Activated naive CD8-positive, alpha-beta T cell treated with anti-CD3 and anti-CD28 coated beads, Interleukin-2, amount 10 ng/mL, durations not matched to agents 7 days and 5 days (primary cell): ENCODE measurements around the gene NUP214. TPM values are rescaled to one million over a fixed set of nuclear protein-coding genes. Genes with fewer than 3 reads are reported as not detected.
"Not testable (repeated sequence)": the region's sequence is repeated elsewhere in the genome, so short reads cannot be mapped to it uniquely, and the experiment has no call there.

ENCODE experiments used
- ATAC-seq: fragments of 150-1000 bp; cut with Tn5 transposase; one replicate; pipeline ENCODE4 v1.10.0; 2021; ENCODE audit warnings: low read depth, moderate library complexity
- POLR2A ChIA-PET: fragments of 350-600 bp; sonication (Branson Sonifier 250); formaldehyde crosslinking; loops from one replicate; lab custom pipeline; 2021; ENCODE audit warnings: antibody characterized with exemption; lab: Charles Lee
- DNase-seq: peaks from one replicate; pipeline ENCODE4 v3.0.0; 2021
- H3K27ac Mint-ChIP-seq: one replicate; pipeline ENCODE4 v1.8.0; 2022; ENCODE audit warnings: mild to moderate bottlenecking, mixed read lengths
- H3K27me3 Mint-ChIP-seq: one replicate; pipeline ENCODE4 v1.8.0; 2022; ENCODE audit warnings: mild to moderate bottlenecking, moderate library complexity, mixed read lengths
- H3K36me3 Mint-ChIP-seq: one replicate; pipeline ENCODE4 v1.8.0; 2021; ENCODE audit warnings: mild to moderate bottlenecking, mixed read lengths
- H3K4me1 Mint-ChIP-seq: one replicate; pipeline ENCODE4 v1.8.0; 2021; ENCODE audit warnings: mixed read lengths
- H3K4me3 Mint-ChIP-seq: one replicate; pipeline ENCODE4 v1.8.0; 2022; ENCODE audit warnings: mild to moderate bottlenecking, moderate library complexity, mixed read lengths
- H3K9me3 Mint-ChIP-seq: one replicate; pipeline ENCODE4 v1.8.0; 2021; ENCODE audit warnings: mixed read lengths
- total RNA-seq, 2 experiments: library from RNA; stranded (reverse); gene quantifications; one replicate each; pipeline ENCODE4 v1.2.3, GENCODE V29; 2021

Gene NUP214
- total RNA-seq, 2 experiments from 2014 or later: 69.4 to 73.9 TPM

DNA sequence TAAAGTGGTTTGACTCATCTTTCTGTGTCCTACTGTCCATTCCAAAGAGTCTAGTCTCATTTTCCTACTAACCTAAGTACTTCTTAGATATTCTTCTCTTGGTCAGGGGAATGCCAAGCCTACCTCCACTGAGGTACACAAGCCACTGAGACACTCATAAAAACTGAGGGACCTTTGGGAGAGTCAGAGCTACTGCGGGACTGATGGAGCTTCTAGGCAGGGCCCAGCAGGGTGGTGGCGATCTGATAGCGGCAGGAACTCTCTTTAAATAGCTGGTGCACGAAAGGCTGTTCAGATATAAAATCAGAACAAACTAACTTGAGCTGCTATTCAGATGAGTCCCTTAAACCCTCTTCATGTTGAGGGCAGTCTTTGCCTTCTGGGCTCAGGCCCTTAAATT, 14.7 kb downstream of the NUP214 start:
- H3K27ac Mint-ChIP-seq: no peak overlapping the region
- DNase-seq (no peak), ATAC-seq (no peak)
- no peaks in the 10 kb centered on the region for H3K9me3 Mint-ChIP-seq
- no peak overlapping the region for H3K4me3 Mint-ChIP-seq
- H3K27me3 Mint-ChIP-seq: no peaks in the 10 kb centered on the region
- H3K4me1 Mint-ChIP-seq: peaks cover 2% of the 10 kb centered on the region
- peaks cover 18% of the 10 kb centered on the region for H3K36me3 Mint-ChIP-seq
- POLR2A ChIA-PET: no interaction called here

DNA sequence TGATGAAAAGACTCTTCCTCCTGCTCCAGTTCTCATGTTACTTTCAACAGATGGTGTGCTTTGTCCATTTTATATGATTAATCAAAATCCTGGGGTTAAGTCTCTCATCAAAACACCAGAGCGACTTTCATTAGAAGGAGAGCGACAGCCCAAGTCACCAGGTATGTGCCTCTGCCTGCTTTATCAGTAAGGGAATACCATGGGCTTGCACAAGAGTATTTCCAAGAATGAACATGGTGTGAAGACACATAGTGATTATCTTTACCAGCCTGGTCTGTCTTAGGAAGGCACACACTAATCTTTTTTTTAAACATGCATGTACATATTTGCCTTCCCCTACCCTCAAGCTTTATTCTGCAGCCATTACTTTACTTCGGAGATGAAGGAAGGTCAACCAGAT, 15.2 kb downstream of the NUP214 start:
- Mint-ChIP-seq H3K27me3 (no peaks in the 10 kb centered on the region), H3K4me1 (peaks cover 2% of the 10 kb centered on the region), H3K9me3 (no peaks in the 10 kb centered on the region), H3K36me3 (peaks cover 19% of the 10 kb centered on the region), H3K4me3 (no peak overlapping the region), H3K27ac (no peak overlapping the region)
- DNase-seq: no peak
- ATAC-seq: no peak
- POLR2A ChIA-PET: no interaction called here

DNA sequence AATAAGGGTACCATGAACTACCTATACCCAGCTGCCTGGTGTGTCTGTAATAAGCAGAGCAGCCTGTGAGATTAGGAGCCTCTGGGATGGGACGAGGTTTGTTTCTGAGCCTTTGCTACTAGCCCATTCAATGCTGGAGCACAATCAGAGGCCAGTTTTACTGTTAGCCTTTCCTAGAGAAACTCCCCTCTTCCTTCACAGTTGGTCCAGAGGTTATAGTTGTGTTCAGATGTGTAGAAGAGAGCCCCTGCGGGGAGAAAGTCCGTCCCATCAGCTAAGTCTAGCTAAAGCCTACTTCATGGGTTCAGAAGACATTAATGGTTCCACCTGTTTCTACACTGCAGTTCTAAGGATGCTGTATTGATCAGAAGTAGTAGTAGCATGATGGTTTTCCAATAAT, 16.8 kb downstream of the NUP214 start:
- Mint-ChIP-seq H3K4me1 (peaks cover 2% of the 10 kb centered on the region), H3K4me3 (no peak overlapping the region), H3K9me3 (no peaks in the 10 kb centered on the region), H3K27ac (no peak overlapping the region), H3K27me3 (no peaks in the 10 kb centered on the region), H3K36me3 (peaks cover 22% of the 10 kb centered on the region)
- POLR2A ChIA-PET: no interaction called here
- ATAC-seq (no peak), DNase-seq (no peak)

DNA sequence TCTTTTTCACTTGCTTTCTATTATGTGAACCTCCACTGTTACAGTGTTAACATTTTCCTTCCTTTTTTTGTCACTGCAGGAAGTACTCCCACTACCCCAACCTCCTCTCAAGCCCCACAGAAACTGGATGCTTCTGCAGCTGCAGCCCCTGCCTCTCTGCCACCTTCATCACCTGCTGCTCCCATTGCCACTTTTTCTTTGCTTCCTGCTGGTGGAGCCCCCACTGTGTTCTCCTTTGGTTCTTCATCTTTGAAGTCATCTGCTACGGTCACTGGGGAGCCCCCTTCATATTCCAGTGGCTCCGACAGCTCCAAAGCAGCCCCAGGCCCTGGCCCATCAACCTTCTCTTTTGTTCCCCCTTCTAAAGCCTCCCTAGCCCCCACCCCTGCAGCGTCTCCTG, 18.8 kb downstream of the NUP214 start:
- H3K4me1 Mint-ChIP-seq: peaks cover 4% of the 10 kb centered on the region
- H3K9me3 Mint-ChIP-seq: no peaks in the 10 kb centered on the region
- peaks cover 31% of the 10 kb centered on the region for H3K36me3 Mint-ChIP-seq
- H3K27me3 Mint-ChIP-seq: no peaks in the 10 kb centered on the region
- POLR2A ChIA-PET: interaction anchor here (1.2 kb wide), 1 partner anchor 12 kb away, joined by 3 read pairs; no protein-coding TSS in a partner anchor
- ATAC-seq (no peak), DNase-seq (no peak)
- peak overlapping the region; percentile 47 for H3K27ac Mint-ChIP-seq
- H3K4me3 Mint-ChIP-seq: no peak overlapping the region

DNA sequence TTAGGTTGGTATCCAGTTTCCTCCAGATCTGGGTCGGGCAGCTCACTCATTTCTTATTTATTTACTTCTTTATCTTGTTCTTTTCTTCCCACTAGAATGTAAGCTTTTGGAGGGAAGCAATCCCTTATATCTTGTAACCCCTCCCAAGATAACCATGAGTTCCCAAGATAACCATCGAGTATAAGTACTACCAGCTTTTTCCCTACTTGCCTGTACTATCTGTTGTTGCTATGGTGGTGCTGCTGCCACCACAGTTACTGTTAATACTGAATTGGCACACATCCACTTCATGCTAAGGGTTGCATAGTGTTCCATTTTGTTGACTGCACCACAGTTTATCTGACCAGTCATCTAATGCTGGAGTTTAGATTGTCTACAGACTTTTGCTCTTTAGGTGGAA, 19.9 kb downstream of the NUP214 start:
- peaks cover 10% of the 10 kb centered on the region for H3K4me1 Mint-ChIP-seq
- H3K9me3 Mint-ChIP-seq: no peaks in the 10 kb centered on the region
- no peak overlapping the region for H3K4me3 Mint-ChIP-seq
- POLR2A ChIA-PET: no interaction called here
- H3K36me3 Mint-ChIP-seq: peaks cover 36% of the 10 kb centered on the region
- ATAC-seq (no peak), DNase-seq (no peak)
- H3K27ac Mint-ChIP-seq: no peak overlapping the region
- H3K27me3 Mint-ChIP-seq: no peaks in the 10 kb centered on the region

DNA sequence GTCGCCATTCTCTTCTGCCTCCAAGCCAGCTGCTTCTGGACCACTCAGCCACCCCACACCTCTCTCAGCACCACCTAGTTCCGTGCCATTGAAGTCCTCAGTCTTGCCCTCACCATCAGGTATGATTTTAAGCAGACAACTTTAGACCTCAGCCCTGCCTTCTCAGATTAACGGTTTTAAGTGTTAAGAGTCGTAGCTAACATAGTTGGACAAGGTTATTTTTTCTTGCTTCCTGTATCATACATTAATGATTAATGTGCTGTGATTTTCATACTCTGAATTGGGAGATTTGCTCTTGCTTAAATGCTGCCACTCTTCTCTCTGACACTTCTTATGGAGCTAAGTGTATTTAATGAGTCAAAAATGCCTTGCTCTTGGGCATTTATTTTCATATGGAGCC, 20.8 kb downstream of the NUP214 start:
- peaks cover 10% of the 10 kb centered on the region for H3K4me1 Mint-ChIP-seq
- POLR2A ChIA-PET: no interaction called here
- DNase-seq: no peak
- H3K36me3 Mint-ChIP-seq: peaks cover 40% of the 10 kb centered on the region
- H3K27ac Mint-ChIP-seq: no peak overlapping the region
- H3K4me3 Mint-ChIP-seq: no peak overlapping the region
- H3K9me3 Mint-ChIP-seq: no peaks in the 10 kb centered on the region
- H3K27me3 Mint-ChIP-seq: no peaks in the 10 kb centered on the region
- ATAC-seq: no peak

DNA sequence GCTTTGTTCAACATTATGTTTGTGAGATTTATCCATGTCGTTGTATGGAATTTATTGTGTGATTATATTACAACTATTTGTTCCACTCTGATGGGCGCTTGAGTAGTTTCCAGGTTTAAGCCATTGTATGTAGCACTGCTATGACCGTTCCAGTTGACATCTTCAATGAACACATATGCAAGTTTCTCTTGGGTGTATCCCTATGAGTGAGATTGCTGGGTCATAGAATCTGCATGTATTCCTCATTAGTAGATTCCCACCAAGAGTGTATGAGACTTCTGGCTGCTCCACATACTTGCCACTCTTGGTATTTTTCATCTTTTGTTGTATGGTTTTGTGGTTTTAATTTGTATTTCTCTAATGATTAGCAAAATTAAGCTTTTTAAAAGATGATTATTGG, 22.9 kb downstream of the NUP214 start:
- Mint-ChIP-seq H3K9me3 (no peaks in the 10 kb centered on the region), H3K27ac (no peak overlapping the region), H3K4me1 (peaks cover 10% of the 10 kb centered on the region), H3K36me3 (peaks cover 43% of the 10 kb centered on the region), H3K4me3 (no peak overlapping the region), H3K27me3 (no peaks in the 10 kb centered on the region)
- POLR2A ChIA-PET: no interaction called here
- ATAC-seq: no peak
- no peak for DNase-seq

DNA sequence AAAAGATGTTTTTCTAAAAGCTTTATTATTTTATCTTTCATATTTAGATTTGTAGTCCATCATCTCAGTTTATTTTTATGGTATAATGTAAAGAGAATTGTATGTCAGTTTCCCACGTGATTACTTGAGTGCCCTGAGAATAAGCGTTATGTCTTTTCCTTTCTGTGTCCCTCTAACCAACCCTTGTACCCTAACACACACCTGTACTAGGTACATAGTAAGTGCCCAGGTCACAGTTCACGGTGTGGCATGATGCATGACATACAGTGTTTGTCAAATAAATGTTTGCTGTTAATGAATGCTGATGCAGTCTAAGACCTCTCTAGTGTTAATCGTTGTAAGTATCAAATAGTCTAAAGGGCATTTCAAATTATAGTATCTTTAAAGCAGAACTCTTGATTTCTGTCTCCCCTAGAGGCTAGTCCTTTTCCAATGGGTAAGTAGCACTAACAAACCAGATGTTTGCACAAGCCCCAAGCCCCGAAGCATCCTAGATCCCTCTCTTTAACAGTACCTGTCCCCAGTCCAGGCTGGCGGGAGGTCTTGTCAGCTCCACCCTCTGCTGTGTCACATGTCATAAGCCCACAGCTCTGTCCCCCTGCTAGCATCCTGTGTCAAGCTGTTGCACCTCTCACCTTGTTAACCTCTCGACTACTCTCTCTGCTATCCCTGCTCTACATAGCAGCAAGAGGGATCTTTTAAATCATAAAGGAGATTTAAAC, 23.7 kb downstream of the NUP214 start:
- DNase-seq (no peak), ATAC-seq (peak; percentile 76)
- Mint-ChIP-seq H3K27ac (peak overlapping the region; percentile 51), H3K9me3 (no peaks in the 10 kb centered on the region), H3K4me3 (no peak overlapping the region), H3K36me3 (peaks cover 43% of the 10 kb centered on the region), H3K4me1 (peaks cover 8% of the 10 kb centered on the region), H3K27me3 (no peaks in the 10 kb centered on the region)
- POLR2A ChIA-PET: no interaction called here

DNA sequence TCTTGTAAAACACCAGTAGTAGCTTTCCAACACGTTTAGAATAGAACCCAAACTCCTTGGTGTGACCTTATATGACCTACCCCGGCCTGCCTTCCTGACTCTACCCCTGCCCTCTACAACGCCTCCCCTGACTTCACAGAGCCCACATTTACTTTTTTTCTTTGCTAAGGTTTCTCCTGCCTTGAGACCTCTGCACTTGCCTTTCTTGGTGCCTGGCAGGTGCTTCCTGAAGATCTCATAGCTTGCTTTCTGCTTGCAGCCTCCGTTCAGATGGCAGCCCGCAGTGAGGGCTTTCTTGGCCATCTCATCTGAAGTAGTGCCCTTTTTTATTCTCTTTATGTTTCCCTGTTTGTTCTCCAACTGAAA, 24.3 kb downstream of the NUP214 start:
- Mint-ChIP-seq H3K9me3 (no peaks in the 10 kb centered on the region), H3K4me3 (no peak overlapping the region), H3K27ac (peak overlapping the region; percentile 51), H3K27me3 (no peaks in the 10 kb centered on the region), H3K4me1 (peaks cover 8% of the 10 kb centered on the region), H3K36me3 (peaks cover 43% of the 10 kb centered on the region)
- peak; percentile 33 for ATAC-seq
- DNase-seq: no peak
- POLR2A ChIA-PET: no interaction called here

DNA sequence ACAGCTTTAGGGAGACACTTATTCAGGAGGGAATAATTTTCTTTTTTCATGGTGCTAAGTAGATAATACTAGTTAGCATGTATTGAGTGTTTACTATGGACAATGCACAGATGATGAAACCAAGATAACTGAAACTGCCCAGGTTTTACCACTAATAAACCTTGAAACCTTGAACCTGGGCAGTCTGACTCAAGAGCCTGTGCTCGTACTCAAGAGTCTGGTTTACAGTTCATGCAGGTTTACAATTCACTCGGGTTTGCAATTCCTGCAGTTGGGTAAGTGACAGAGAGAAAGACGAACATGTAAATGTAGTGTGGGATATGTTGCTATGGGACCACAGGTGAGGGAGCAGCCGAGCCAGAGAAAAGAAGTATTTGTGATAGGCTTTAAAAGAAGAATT, 28.2 kb downstream of the NUP214 start:
- H3K9me3 Mint-ChIP-seq: no peaks in the 10 kb centered on the region
- peaks cover 42% of the 10 kb centered on the region for H3K36me3 Mint-ChIP-seq
- H3K4me3 Mint-ChIP-seq: no peak overlapping the region
- no peak for DNase-seq
- no peaks in the 10 kb centered on the region for H3K27me3 Mint-ChIP-seq
- ATAC-seq: no peak
- H3K27ac Mint-ChIP-seq: no peak overlapping the region
- H3K4me1 Mint-ChIP-seq: peaks cover 12% of the 10 kb centered on the region
- POLR2A ChIA-PET: no interaction called here

DNA sequence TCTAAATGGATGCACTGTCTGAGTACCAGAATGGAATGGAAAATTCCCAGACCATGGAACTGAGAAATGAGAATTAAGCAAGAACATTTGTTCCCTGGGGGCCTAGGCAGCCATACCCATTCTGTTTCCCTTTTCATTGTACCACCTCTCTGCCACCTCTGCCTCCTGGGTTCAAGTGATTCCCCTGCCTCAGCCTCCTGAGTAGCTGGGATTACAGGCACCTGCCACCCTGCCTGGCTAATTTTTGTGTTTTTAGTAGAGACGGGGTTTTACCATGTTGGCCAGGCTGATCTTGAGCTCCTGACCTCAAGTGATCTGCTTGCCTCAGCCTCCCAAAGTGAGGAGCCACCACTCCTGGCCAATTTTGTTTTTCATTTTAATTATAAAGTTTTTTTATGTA, 33.3 kb downstream of the NUP214 start:
- ATAC-seq, H3K27me3 Mint-ChIP-seq, H3K4me3 Mint-ChIP-seq, H3K27ac Mint-ChIP-seq, DNase-seq, H3K9me3 Mint-ChIP-seq, H3K4me1 Mint-ChIP-seq, POLR2A ChIA-PET: not testable (repeated sequence)
- H3K36me3 Mint-ChIP-seq: peaks cover 28% of the 10 kb centered on the region

DNA sequence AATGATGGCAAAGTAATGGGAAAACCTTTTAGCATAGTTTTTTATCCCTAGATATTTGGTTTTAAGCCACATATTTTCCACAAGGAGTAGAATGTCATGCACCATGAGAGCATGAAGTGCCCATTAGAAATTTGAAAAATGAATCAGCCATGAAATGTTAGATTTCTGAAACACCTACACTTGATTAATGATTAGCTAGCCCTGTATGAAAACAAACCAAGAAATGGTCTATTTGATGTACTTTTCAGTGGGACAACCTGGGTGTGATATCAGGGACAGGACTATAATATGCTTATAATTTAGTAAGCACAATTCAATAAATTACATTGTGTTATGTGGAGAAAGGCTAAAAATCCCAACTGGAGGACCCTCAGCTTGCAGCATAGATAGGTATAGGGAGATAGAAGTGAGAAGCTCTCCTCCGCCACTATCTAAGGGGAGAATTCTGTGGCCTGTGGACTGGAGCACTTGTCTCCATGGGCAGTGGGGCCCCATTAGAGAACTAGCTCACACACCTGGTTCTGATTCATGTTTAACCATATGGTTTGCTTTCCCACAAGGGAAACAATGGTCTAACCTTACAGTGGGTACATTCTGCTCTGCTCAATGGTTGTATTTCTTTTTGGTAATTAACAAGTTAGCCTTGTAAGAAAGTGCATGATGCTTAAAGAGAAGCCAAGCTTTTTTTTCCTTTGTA, 35.2 kb downstream of the NUP214 start:
- Mint-ChIP-seq H3K36me3 (peaks cover 23% of the 10 kb centered on the region), H3K27ac (no peak overlapping the region), H3K4me3 (no peak overlapping the region), H3K4me1 (peaks cover 2% of the 10 kb centered on the region), H3K9me3 (no peaks in the 10 kb centered on the region), H3K27me3 (no peaks in the 10 kb centered on the region)
- POLR2A ChIA-PET: interaction anchor here (0.6 kb wide), 1 partner anchor 1124 kb away, joined by 3 read pairs; no protein-coding TSS in a partner anchor
- no peak for DNase-seq
- no peak for ATAC-seq

DNA sequence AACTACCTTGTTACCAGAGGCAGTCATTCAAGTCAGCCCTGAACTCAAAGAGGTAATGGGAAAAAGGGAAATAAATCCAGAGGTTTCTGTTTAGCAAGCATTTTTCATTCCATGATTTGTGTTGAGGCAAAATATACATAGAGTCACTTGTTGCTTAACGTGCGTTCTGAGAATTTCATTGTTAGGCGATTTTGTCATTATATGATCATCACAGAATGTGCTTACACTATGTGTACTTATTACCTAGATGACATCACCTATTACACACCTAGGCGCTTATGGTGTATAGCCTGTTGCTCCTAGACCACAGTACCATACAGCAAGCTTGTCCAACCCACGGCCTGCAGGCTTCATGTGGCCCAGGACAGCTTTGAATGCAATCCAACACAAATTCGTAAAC, 36.2 kb downstream of the NUP214 start:
- ATAC-seq: no peak
- H3K27ac Mint-ChIP-seq: no peak overlapping the region
- H3K9me3 Mint-ChIP-seq: no peaks in the 10 kb centered on the region
- DNase-seq: no peak
- POLR2A ChIA-PET: interaction anchor here (0.6 kb wide), 1 partner anchor 1123 kb away, joined by 3 read pairs; no protein-coding TSS in a partner anchor
- H3K4me3 Mint-ChIP-seq: no peak overlapping the region
- H3K4me1 Mint-ChIP-seq: peaks cover 2% of the 10 kb centered on the region
- H3K36me3 Mint-ChIP-seq: peaks cover 23% of the 10 kb centered on the region
- H3K27me3 Mint-ChIP-seq: no peaks in the 10 kb centered on the region

DNA sequence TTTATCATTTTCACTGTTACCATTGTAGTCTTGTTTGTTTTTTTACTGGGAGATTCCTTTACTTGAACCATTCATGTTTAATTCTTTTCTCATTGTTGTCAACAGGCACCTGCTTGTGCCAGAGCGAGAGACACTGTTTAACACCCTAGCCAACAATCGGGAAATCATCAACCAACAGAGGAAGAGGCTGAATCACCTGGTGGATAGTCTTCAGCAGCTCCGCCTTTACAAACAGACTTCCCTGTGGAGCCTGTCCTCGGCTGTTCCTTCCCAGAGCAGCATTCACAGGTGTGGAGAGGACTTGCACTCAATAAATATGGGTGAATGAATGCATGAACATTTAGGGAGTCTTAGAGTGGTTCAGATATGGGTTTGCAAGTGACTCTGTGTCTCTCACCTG, 37.5 kb downstream of the NUP214 start:
- no peak overlapping the region for H3K27ac Mint-ChIP-seq
- POLR2A ChIA-PET: no interaction called here
- H3K27me3 Mint-ChIP-seq: no peaks in the 10 kb centered on the region
- H3K4me1 Mint-ChIP-seq: peaks cover 3% of the 10 kb centered on the region
- H3K4me3 Mint-ChIP-seq: no peak overlapping the region
- H3K9me3 Mint-ChIP-seq: no peaks in the 10 kb centered on the region
- H3K36me3 Mint-ChIP-seq: peaks cover 20% of the 10 kb centered on the region
- ATAC-seq: no peak
- DNase-seq: no peak
